ENCODE data around the gene VAT1L.

VAT1L gene

DNA sequence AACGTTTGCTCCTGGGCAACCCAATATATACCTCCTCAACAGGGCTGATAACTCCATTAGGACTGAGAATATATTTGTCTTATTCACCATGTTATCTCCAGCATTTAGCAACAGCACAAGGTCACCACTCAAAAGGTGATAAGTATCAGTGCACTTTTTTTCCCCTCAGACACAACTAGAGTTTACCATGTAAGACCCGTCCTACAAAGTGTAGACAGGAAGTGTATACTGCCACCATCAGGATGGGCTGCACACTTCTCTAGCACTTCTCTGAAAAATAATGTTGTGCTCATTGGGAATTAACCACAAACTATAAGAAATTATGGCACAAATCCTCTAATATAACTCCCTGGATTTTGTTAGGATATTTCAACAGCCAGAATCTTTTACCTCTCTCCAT lies 5.7 kb upstream of the VAT1L start:
- Histone ChIP-seq H2AFZ (ENCODE audit: low read length, unreplicated experiment) (no peak overlapping the region), H3K79me2 (ENCODE audit: control insufficient read depth, insufficient read depth, low read length, unreplicated experiment) (no peaks in the 10 kb centered on the region), H3K27ac (ENCODE audit: low read depth, low read length) (no peak overlapping the region), H3K4me1 (ENCODE audit: control insufficient read depth, insufficient read depth, low read length, unreplicated experiment) (peaks cover 6% of the 10 kb centered on the region), H3K36me3 (ENCODE audit: insufficient read depth, low read length) (no peaks in the 10 kb centered on the region), H3K4me3 (ENCODE audit: low read depth, low read length) (no peak overlapping the region), H3K27me3 (ENCODE audit: insufficient read depth, low read length) (peaks cover 25% of the 10 kb centered on the region)

DNA sequence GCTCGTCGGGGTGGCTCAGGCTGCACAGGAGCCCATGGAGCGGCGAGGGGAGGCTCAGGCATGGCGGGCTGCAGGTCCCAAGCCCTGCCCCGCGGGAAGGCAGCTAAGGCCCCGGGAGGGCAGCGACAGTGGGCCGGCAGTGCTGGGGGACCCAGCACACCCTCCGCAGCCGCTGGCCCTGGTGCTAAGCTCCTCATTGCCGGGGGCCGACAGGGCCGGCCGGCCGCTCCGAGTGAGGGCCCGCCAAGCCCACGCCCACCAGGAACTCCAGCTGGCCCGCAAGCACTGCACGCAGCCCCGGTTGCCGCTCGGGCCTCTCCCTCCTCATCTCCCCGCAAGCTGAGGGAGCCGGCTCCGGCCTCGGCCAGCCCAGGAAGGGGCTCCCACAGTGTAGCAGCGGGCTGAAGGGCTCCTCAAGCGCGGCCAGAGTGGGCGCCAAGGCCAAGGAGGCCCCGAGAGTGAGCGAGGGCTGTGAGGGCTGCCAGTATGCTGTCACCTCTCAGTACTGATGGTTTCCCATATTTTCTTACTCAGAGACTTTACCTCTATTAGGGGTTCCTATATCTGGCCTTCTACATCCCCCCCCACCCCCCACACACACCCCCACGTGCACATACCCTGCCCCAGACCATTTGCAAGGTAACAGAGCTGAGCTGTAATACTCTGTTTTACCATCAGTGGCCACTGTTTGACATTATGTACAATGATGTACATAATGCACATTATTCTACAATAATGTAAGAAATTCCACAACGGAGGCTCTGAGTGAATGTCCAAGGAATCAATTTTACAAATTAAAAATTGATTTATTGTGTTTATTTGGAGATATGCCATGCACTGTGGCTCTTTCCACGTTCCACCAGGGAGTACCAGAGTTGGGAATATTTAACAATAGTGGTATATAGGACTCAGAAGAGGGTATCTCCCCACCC lies 3.7 kb upstream of the VAT1L start:
- no peaks in the 10 kb centered on the region for H3K79me2 ChIP-seq (ENCODE audit: control insufficient read depth, insufficient read depth, low read length, unreplicated experiment)

GRCh38 chr16:77785373-77785764 lies 3.0 kb upstream of the VAT1L start:
- Histone ChIP-seq H3K27ac (ENCODE audit: low read depth, low read length) (no peak overlapping the region), H3K36me3 (ENCODE audit: insufficient read depth, low read length) (no peaks in the 10 kb centered on the region), H2AFZ (ENCODE audit: low read length, unreplicated experiment) (no peak overlapping the region), H3K79me2 (ENCODE audit: control insufficient read depth, insufficient read depth, low read length, unreplicated experiment) (no peaks in the 10 kb centered on the region), H3K27me3 (ENCODE audit: insufficient read depth, low read length) (peaks cover 49% of the 10 kb centered on the region), H3K4me3 (ENCODE audit: low read depth, low read length) (no peak overlapping the region), H3K4me1 (ENCODE audit: control insufficient read depth, insufficient read depth, low read length, unreplicated experiment) (peaks cover 1% of the 10 kb centered on the region)

More for the DNA sequence above, 3.7 kb upstream of the VAT1L start:
- Histone ChIP-seq H3K27me3 (ENCODE audit: insufficient read depth, low read length) (peaks cover 43% of the 10 kb centered on the region), H3K27ac (ENCODE audit: low read depth, low read length) (no peak overlapping the region), H3K36me3 (ENCODE audit: insufficient read depth, low read length) (no peaks in the 10 kb centered on the region), H3K4me1 (ENCODE audit: control insufficient read depth, insufficient read depth, low read length, unreplicated experiment) (peaks cover 6% of the 10 kb centered on the region), H2AFZ (ENCODE audit: low read length, unreplicated experiment) (no peak overlapping the region), H3K4me3 (ENCODE audit: low read depth, low read length) (no peak overlapping the region)

DNA sequence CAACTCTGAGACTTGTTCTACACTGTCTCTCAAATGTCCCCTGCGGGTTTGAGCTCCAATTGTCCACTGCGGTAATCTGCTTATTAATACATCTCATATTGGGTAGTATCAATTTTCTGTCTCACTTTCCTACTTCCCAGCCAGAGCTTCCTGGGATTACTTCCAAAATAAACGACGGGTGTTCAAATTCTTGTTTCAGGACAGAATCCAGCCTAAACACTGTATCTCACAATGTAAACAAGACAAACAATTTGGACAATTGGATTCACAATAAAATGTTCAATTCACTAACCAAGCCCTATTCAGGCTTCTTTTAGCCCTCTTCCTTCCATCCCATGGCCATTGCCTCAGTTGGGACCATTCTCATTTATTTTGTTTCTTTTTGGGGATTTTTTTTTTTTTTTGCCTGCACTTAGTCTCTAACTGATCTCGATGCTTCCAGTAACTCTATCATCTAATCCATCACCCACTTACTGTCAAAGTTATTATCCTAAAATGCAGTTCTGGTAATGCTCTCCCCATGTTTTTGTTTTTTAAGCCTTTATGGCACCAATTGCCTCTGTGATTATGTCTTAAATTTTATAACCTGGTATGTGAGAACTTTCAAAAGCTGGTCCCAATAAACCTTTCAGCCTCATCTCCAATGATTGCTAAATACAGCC lies 2.0 kb upstream of the VAT1L start:
- no peaks in the 10 kb centered on the region for H3K79me2 ChIP-seq (ENCODE audit: control insufficient read depth, insufficient read depth, low read length, unreplicated experiment)

GRCh38 chr16:77787452-77787851 lies 912 bp upstream of the VAT1L start:
- Histone ChIP-seq H3K4me1 (ENCODE audit: control insufficient read depth, insufficient read depth, low read length, unreplicated experiment) (no peaks in the 10 kb centered on the region), H3K36me3 (ENCODE audit: insufficient read depth, low read length) (no peaks in the 10 kb centered on the region), H3K27me3 (ENCODE audit: insufficient read depth, low read length) (peaks cover 70% of the 10 kb centered on the region), H3K27ac (ENCODE audit: low read depth, low read length) (no peak overlapping the region), H3K79me2 (ENCODE audit: control insufficient read depth, insufficient read depth, low read length, unreplicated experiment) (no peaks in the 10 kb centered on the region), H2AFZ (ENCODE audit: low read length, unreplicated experiment) (no peak overlapping the region), H3K4me3 (ENCODE audit: low read depth, low read length) (no peak overlapping the region)

More for the DNA sequence above, 2.0 kb upstream of the VAT1L start:
- Histone ChIP-seq H2AFZ (ENCODE audit: low read length, unreplicated experiment) (no peak overlapping the region), H3K4me3 (ENCODE audit: low read depth, low read length) (no peak overlapping the region), H3K27me3 (ENCODE audit: insufficient read depth, low read length) (peaks cover 59% of the 10 kb centered on the region), H3K36me3 (ENCODE audit: insufficient read depth, low read length) (no peaks in the 10 kb centered on the region), H3K27ac (ENCODE audit: low read depth, low read length) (no peak overlapping the region), H3K4me1 (ENCODE audit: control insufficient read depth, insufficient read depth, low read length, unreplicated experiment) (no peaks in the 10 kb centered on the region)

DNA sequence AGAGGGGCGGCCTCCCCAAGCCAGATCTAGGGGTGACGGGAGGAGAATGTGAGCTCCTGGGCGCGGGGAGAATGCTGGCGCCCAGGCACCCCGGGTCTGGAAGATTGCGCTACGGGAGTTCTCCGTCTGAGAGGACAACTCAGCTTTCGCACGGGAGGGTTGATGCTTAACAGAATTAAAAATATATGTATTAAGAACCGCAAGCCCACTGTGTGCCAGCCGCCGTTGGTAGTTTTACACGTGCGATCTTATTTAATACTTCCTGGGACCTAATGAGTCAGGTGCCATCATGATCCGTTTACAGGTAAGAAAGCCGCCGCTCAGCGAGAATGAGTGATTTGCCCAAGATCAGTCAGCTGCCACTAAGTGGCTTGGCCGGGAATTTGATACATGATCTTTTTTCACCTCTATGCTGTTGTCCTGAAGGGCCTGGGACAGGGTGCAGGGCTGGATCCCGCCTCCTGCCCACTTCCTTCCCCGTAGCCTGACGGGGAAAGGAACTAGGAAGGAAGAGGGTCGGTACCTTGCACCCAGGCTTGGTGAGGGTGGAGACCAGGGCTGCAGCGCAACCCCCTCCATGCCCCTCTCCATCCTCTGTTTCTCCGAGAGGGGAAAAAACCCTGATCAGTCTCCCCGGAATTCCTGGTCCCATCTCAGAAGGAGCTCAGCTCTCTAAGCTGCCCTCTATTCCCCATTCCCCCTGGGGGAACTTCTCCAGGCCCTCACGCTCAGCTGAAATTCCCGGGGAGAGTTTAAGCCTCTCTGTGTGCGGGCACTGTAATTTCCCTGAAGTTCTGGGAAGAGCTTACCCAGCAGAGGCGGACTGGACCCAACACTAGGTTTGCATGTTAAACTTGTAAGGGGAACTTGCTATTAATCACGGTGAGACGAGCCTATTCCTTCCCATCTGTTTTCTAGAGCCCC lies 983 bp downstream of the VAT1L start:
- Histone ChIP-seq H3K4me1 (ENCODE audit: control insufficient read depth, insufficient read depth, low read length, unreplicated experiment) (no peaks in the 10 kb centered on the region), H3K36me3 (ENCODE audit: insufficient read depth, low read length) (no peaks in the 10 kb centered on the region), H3K27ac (ENCODE audit: low read depth, low read length) (no peak overlapping the region), H3K4me3 (ENCODE audit: low read depth, low read length) (peak overlapping the region; percentile 80), H3K27me3 (ENCODE audit: insufficient read depth, low read length) (peaks cover 71% of the 10 kb centered on the region), H3K79me2 (ENCODE audit: control insufficient read depth, insufficient read depth, low read length, unreplicated experiment) (no peaks in the 10 kb centered on the region), H2AFZ (ENCODE audit: low read length, unreplicated experiment) (no peak overlapping the region)

DNA sequence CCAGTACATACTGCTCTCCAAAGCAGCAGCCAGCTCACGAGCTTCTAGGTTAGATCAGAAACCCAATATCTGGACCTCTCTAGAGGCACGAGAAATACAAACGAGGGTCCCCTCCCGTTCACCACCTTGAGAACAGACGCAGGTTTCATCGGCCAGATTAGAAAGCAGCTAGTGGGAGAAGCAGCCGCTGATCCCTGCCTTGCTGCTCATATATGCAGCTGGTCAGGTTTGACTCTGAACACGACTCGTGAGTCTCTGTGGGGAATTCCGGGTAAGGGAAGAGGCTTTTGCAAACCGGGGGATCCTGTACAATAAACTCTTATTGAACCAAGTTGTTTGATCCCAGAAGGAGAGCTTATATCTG lies 1.6 kb downstream of the VAT1L start:
- Histone ChIP-seq H3K27ac (ENCODE audit: low read depth, low read length) (no peak overlapping the region), H2AFZ (ENCODE audit: low read length, unreplicated experiment) (no peak overlapping the region), H3K4me3 (ENCODE audit: low read depth, low read length) (no peak overlapping the region), H3K36me3 (ENCODE audit: insufficient read depth, low read length) (no peaks in the 10 kb centered on the region), H3K79me2 (ENCODE audit: control insufficient read depth, insufficient read depth, low read length, unreplicated experiment) (no peaks in the 10 kb centered on the region), H3K27me3 (ENCODE audit: insufficient read depth, low read length) (peaks cover 71% of the 10 kb centered on the region), H3K4me1 (ENCODE audit: control insufficient read depth, insufficient read depth, low read length, unreplicated experiment) (no peaks in the 10 kb centered on the region)

- Histone ChIP-seq H3K27me3 (ENCODE audit: insufficient read depth, low read length) (peaks cover 67% of the 10 kb centered on the region), H3K27ac (ENCODE audit: low read depth, low read length) (no peak overlapping the region), H3K36me3 (ENCODE audit: insufficient read depth, low read length) (no peaks in the 10 kb centered on the region), H3K4me3 (ENCODE audit: low read depth, low read length) (no peak overlapping the region), H2AFZ (ENCODE audit: low read length, unreplicated experiment) (no peak overlapping the region), H3K79me2 (ENCODE audit: control insufficient read depth, insufficient read depth, low read length, unreplicated experiment) (no peaks in the 10 kb centered on the region), H3K4me1 (ENCODE audit: control insufficient read depth, insufficient read depth, low read length, unreplicated experiment) (no peaks in the 10 kb centered on the region)
Observed at GRCh38 chr16:77790912-77791311, 2.5 kb downstream of the VAT1L start.

DNA sequence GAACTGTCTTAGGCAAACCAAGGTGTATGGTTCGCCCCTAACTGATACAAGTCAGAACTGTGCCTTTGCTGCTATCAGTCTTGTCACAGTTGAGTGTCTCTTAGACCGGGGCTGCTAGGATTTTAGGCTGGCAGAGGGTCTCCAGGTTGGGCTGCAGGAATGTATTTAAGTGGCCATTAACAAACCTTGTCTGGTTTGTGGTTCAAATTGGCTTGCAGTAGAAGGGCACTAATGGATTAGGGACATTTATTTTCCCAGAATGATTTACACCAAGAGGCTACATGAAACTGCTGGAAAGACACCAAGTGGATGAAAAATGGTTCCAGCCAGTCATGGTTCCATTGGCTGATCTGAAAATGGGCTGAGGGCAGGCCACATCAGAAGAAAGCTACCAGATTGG lies 5.1 kb downstream of the VAT1L start:
- H3K4me3 ChIP-seq (ENCODE audit: low read depth, low read length) = no peak overlapping the region
- peaks cover 57% of the 10 kb centered on the region for H3K27me3 ChIP-seq (ENCODE audit: insufficient read depth, low read length)
- no peak overlapping the region for H3K27ac ChIP-seq (ENCODE audit: low read depth, low read length)
- no peak overlapping the region for H2AFZ ChIP-seq (ENCODE audit: low read length, unreplicated experiment)
- no peaks in the 10 kb centered on the region for H3K36me3 ChIP-seq (ENCODE audit: insufficient read depth, low read length)
- no peaks in the 10 kb centered on the region for H3K4me1 ChIP-seq (ENCODE audit: control insufficient read depth, insufficient read depth, low read length, unreplicated experiment)
- no peaks in the 10 kb centered on the region for H3K79me2 ChIP-seq (ENCODE audit: control insufficient read depth, insufficient read depth, low read length, unreplicated experiment)

GRCh38 chr16:77794586-77794985 lies 6.2 kb downstream of the VAT1L start:
- Histone ChIP-seq H3K4me3 (ENCODE audit: low read depth, low read length) (no peak overlapping the region), H3K27me3 (ENCODE audit: insufficient read depth, low read length) (peaks cover 49% of the 10 kb centered on the region), H3K4me1 (ENCODE audit: control insufficient read depth, insufficient read depth, low read length, unreplicated experiment) (no peaks in the 10 kb centered on the region), H2AFZ (ENCODE audit: low read length, unreplicated experiment) (no peak overlapping the region), H3K36me3 (ENCODE audit: insufficient read depth, low read length) (no peaks in the 10 kb centered on the region), H3K79me2 (ENCODE audit: control insufficient read depth, insufficient read depth, low read length, unreplicated experiment) (no peaks in the 10 kb centered on the region), H3K27ac (ENCODE audit: low read depth, low read length) (no peak overlapping the region)
